Muscle of back (tissue), 11 donors: ENCODE data around the gene ZG16B. TPM values are rescaled to one million over a fixed set of nuclear protein-coding genes. Genes with fewer than 3 reads are reported as not detected.

Experiments
- DNase-seq, 3 donors: peaks; one replicate each; pipeline versions ENCODE4 v3.0.0 to v3.0.0-alpha.2; 2013
- polyA plus RNA-seq, 10 donors: library from polyadenylated mRNA; unstranded; fragments of 120-200 nt; gene quantifications; one replicate each; pipeline ENCODE4 v1.2.1, GENCODE V29; 2013; ENCODE audit not compliant: insufficient read length in 10 of 10

The ZG16B gene
- polyA plus RNA-seq, 10 donors = 0.24 to 0.90 (median 0.56) TPM; not detected in 1

GRCh38 chr16:2804728-2805127, 25.4 kb upstream of the ZG16B start:
- no peak for DNase-seq

- DNase-seq = no peak
These were observed 23.8 kb upstream of the ZG16B start for GRCh38 chr16:2806286-2806685.

GRCh38 chr16:2808181-2808580, 21.9 kb upstream of the ZG16B start:
- no peak for DNase-seq

GRCh38 chr16:2809149-2809760, 20.8 kb upstream of the ZG16B start:
- DNase-seq = no peak

- no peak for DNase-seq
These were observed 19.5 kb upstream of the ZG16B start for GRCh38 chr16:2810651-2811050.

- no peak for DNase-seq
These were observed 18.2 kb upstream of the ZG16B start for GRCh38 chr16:2811703-2812471.

GRCh38 chr16:2813771-2814221, 16.3 kb upstream of the ZG16B start:
- no peak for DNase-seq

GRCh38 chr16:2814551-2815298, 15.4 kb upstream of the ZG16B start:
- DNase-seq = no peak

GRCh38 chr16:2815299-2815771, 14.8 kb upstream of the ZG16B start:
- no peak for DNase-seq

GRCh38 chr16:2816751-2817339, 13.3 kb upstream of the ZG16B start, which contains the start of gene PRSS21:
TSS of gene PRSS21 (plus strand) at chr16:2817237. CDS start at chr16:2817269, 32 bp downstream.
- no peak for DNase-seq

- DNase-seq = no peak
These were observed 12.5 kb upstream of the ZG16B start for GRCh38 chr16:2817340-2818271.

- DNase-seq = no peak
These were observed 11.7 kb upstream of the ZG16B start for GRCh38 chr16:2818272-2818876.

- DNase-seq = no peak
These were observed 10.7 kb upstream of the ZG16B start for GRCh38 chr16:2819179-2819938.

GRCh38 chr16:2819939-2820835, 9.9 kb upstream of the ZG16B start:
- DNase-seq = no peak

GRCh38 chr16:2820836-2821486, 9.1 kb upstream of the ZG16B start:
- no peak for DNase-seq

GRCh38 chr16:2821487-2822157, 8.5 kb upstream of the ZG16B start:
- DNase-seq = no peak

- no peak for DNase-seq
These were observed 8.0 kb upstream of the ZG16B start for GRCh38 chr16:2822158-2822495.

GRCh38 chr16:2822496-2822895, 7.6 kb upstream of the ZG16B start:
- no peak for DNase-seq
